Activated CD4-positive, alpha-beta T cell treated with anti-CD3 and anti-CD28 coated beads, Interleukin-2, amount 10 ng/mL, durations not matched to agents 24 days and 14 days (primary cell): ENCODE data around the gene DSCAM. TPM values are rescaled to one million over a fixed set of nuclear protein-coding genes. Genes with fewer than 3 reads are reported as not detected.

ENCODE experiments used
- DNase-seq: peaks from one replicate; pipeline ENCODE4 v3.0.0; 2022
- H3K27ac Mint-ChIP-seq: one replicate; pipeline ENCODE4 v1.8.0; 2022; ENCODE audit warnings: mild to moderate bottlenecking, mixed read lengths
- H3K27me3 Mint-ChIP-seq: one replicate; pipeline ENCODE4 v1.8.0; 2022; ENCODE audit warnings: mixed read lengths
- H3K36me3 Mint-ChIP-seq: one replicate; pipeline ENCODE4 v1.8.0; 2022; ENCODE audit warnings: low read depth, mild to moderate bottlenecking, mixed read lengths
- H3K4me1 Mint-ChIP-seq: one replicate; pipeline ENCODE4 v1.8.0; 2021; ENCODE audit warnings: mixed read lengths
- H3K4me3 Mint-ChIP-seq: one replicate; pipeline ENCODE4 v1.8.0; 2022; ENCODE audit warnings: mild to moderate bottlenecking, moderate library complexity, mixed read lengths
- H3K9me3 Mint-ChIP-seq: one replicate; pipeline ENCODE4 v1.8.0; 2021; ENCODE audit warnings: mixed read lengths
- intact Hi-C: fragments of 100-400 bp; cut with micrococcal nuclease; formaldehyde crosslinking; loops from one replicate; pipeline ENCODE4 v1.15.1; 2023
- total RNA-seq: library from RNA; stranded (reverse); gene quantifications from 2 replicates; pipeline ENCODE4 v1.2.3, GENCODE V29; 2022

DSCAM gene
- total RNA-seq, 1 donor from 2014 or later: not detected

GRCh38 chr21:40850071-40850470 is 3.1 kb upstream of the DSCAM start:
- DNase-seq: no peak
- Mint-ChIP-seq H3K4me1 (no peaks in the 10 kb centered on the region), H3K9me3 (no peaks in the 10 kb centered on the region), H3K36me3 (no peaks in the 10 kb centered on the region), H3K27ac (no peak overlapping the region), H3K4me3 (no peak overlapping the region), H3K27me3 (peaks cover 21% of the 10 kb centered on the region)
- intact Hi-C loops: no loop called here

GRCh38 chr21:40847951-40848350 is 993 bp upstream of the DSCAM start:
- DNase-seq: no peak
- H3K36me3 Mint-ChIP-seq: no peaks in the 10 kb centered on the region
- H3K4me1 Mint-ChIP-seq: no peaks in the 10 kb centered on the region
- H3K27ac Mint-ChIP-seq: no peak overlapping the region
- H3K9me3 Mint-ChIP-seq: no peaks in the 10 kb centered on the region
- peaks cover 23% of the 10 kb centered on the region for H3K27me3 Mint-ChIP-seq
- no peak overlapping the region for H3K4me3 Mint-ChIP-seq
- intact Hi-C loops: no loop called here

- Mint-ChIP-seq H3K9me3 (no peaks in the 10 kb centered on the region), H3K27ac (no peak overlapping the region), H3K4me1 (no peaks in the 10 kb centered on the region), H3K27me3 (peaks cover 37% of the 10 kb centered on the region), H3K36me3 (no peaks in the 10 kb centered on the region), H3K4me3 (no peak overlapping the region)
- intact Hi-C loops: no loop called here
- no peak for DNase-seq
Observed at GRCh38 chr21:40846103-40846502, 855 bp downstream of the DSCAM start.

- H3K27ac Mint-ChIP-seq: no peak overlapping the region
- intact Hi-C loops: no loop called here
- no peaks in the 10 kb centered on the region for H3K4me1 Mint-ChIP-seq
- H3K27me3 Mint-ChIP-seq: peaks cover 42% of the 10 kb centered on the region
- H3K4me3 Mint-ChIP-seq: no peak overlapping the region
- H3K36me3 Mint-ChIP-seq: no peaks in the 10 kb centered on the region
- H3K9me3 Mint-ChIP-seq: no peaks in the 10 kb centered on the region
- no peak for DNase-seq
Observed at GRCh38 chr21:40845441-40845995, 1.4 kb downstream of the DSCAM start.

GRCh38 chr21:40844935-40845334 is 2.0 kb downstream of the DSCAM start:
- no peak for DNase-seq
- Mint-ChIP-seq H3K4me1 (no peaks in the 10 kb centered on the region), H3K27ac (no peak overlapping the region), H3K9me3 (no peaks in the 10 kb centered on the region), H3K27me3 (peaks cover 45% of the 10 kb centered on the region), H3K4me3 (no peak overlapping the region), H3K36me3 (no peaks in the 10 kb centered on the region)
- intact Hi-C loops: no loop called here

GRCh38 chr21:40842197-40842552 is 4.8 kb downstream of the DSCAM start:
- intact Hi-C loops: no loop called here
- H3K4me3 Mint-ChIP-seq: no peak overlapping the region
- no peak for DNase-seq
- peaks cover 37% of the 10 kb centered on the region for H3K27me3 Mint-ChIP-seq
- no peaks in the 10 kb centered on the region for H3K36me3 Mint-ChIP-seq
- H3K4me1 Mint-ChIP-seq: no peaks in the 10 kb centered on the region
- no peak overlapping the region for H3K27ac Mint-ChIP-seq
- no peaks in the 10 kb centered on the region for H3K9me3 Mint-ChIP-seq

GRCh38 chr21:40841524-40842196 is 5.3 kb downstream of the DSCAM start:
- no peak for DNase-seq

GRCh38 chr21:40840401-40841125 is 6.4 kb downstream of the DSCAM start:
- H3K9me3 Mint-ChIP-seq: no peaks in the 10 kb centered on the region
- H3K4me1 Mint-ChIP-seq: no peaks in the 10 kb centered on the region
- peaks cover 28% of the 10 kb centered on the region for H3K27me3 Mint-ChIP-seq
- intact Hi-C loops: no loop called here
- H3K4me3 Mint-ChIP-seq: no peak overlapping the region
- H3K27ac Mint-ChIP-seq: no peak overlapping the region
- H3K36me3 Mint-ChIP-seq: no peaks in the 10 kb centered on the region
- DNase-seq: no peak

More at GRCh38 chr21:40841524-40842196, 5.3 kb downstream of the DSCAM start:
- Mint-ChIP-seq H3K9me3 (no peaks in the 10 kb centered on the region), H3K4me3 (no peak overlapping the region), H3K4me1 (no peaks in the 10 kb centered on the region), H3K27ac (no peak overlapping the region), H3K27me3 (peaks cover 34% of the 10 kb centered on the region), H3K36me3 (no peaks in the 10 kb centered on the region)
- intact Hi-C loops: no loop called here

GRCh38 chr21:40839521-40839920 is 7.4 kb downstream of the DSCAM start:
- no peak overlapping the region for H3K4me3 Mint-ChIP-seq
- peaks cover 24% of the 10 kb centered on the region for H3K27me3 Mint-ChIP-seq
- H3K36me3 Mint-ChIP-seq: no peaks in the 10 kb centered on the region
- no peaks in the 10 kb centered on the region for H3K9me3 Mint-ChIP-seq
- no peak overlapping the region for H3K27ac Mint-ChIP-seq
- intact Hi-C loops: no loop called here
- H3K4me1 Mint-ChIP-seq: no peaks in the 10 kb centered on the region
- DNase-seq: no peak

- no peak for DNase-seq
- intact Hi-C loops: no loop called here
- no peaks in the 10 kb centered on the region for H3K36me3 Mint-ChIP-seq
- H3K4me1 Mint-ChIP-seq: no peaks in the 10 kb centered on the region
- H3K4me3 Mint-ChIP-seq: no peak overlapping the region
- no peak overlapping the region for H3K27ac Mint-ChIP-seq
- no peaks in the 10 kb centered on the region for H3K9me3 Mint-ChIP-seq
- H3K27me3 Mint-ChIP-seq: peaks cover 17% of the 10 kb centered on the region
Observed at GRCh38 chr21:40837456-40837855, 9.5 kb downstream of the DSCAM start.

GRCh38 chr21:40835184-40835694 is 11.7 kb downstream of the DSCAM start:
- no peaks in the 10 kb centered on the region for H3K9me3 Mint-ChIP-seq
- H3K4me1 Mint-ChIP-seq: no peaks in the 10 kb centered on the region
- no peaks in the 10 kb centered on the region for H3K27me3 Mint-ChIP-seq
- no peak overlapping the region for H3K4me3 Mint-ChIP-seq
- no peak overlapping the region for H3K27ac Mint-ChIP-seq
- no peaks in the 10 kb centered on the region for H3K36me3 Mint-ChIP-seq
- DNase-seq: no peak
- intact Hi-C loops: no loop called here

GRCh38 chr21:40833184-40833583 is 13.8 kb downstream of the DSCAM start:
- H3K27me3 Mint-ChIP-seq: no peaks in the 10 kb centered on the region
- DNase-seq: no peak
- no peaks in the 10 kb centered on the region for H3K9me3 Mint-ChIP-seq
- no peaks in the 10 kb centered on the region for H3K4me1 Mint-ChIP-seq
- H3K36me3 Mint-ChIP-seq: no peaks in the 10 kb centered on the region
- intact Hi-C loops: no loop called here
- H3K4me3 Mint-ChIP-seq: no peak overlapping the region
- H3K27ac Mint-ChIP-seq: no peak overlapping the region

GRCh38 chr21:40832316-40832715 is 14.6 kb downstream of the DSCAM start:
- no peaks in the 10 kb centered on the region for H3K4me1 Mint-ChIP-seq
- DNase-seq: no peak
- no peaks in the 10 kb centered on the region for H3K27me3 Mint-ChIP-seq
- H3K27ac Mint-ChIP-seq: no peak overlapping the region
- intact Hi-C loops: no loop called here
- H3K4me3 Mint-ChIP-seq: no peak overlapping the region
- no peaks in the 10 kb centered on the region for H3K9me3 Mint-ChIP-seq
- H3K36me3 Mint-ChIP-seq: no peaks in the 10 kb centered on the region

GRCh38 chr21:40830836-40831235 is 16.1 kb downstream of the DSCAM start:
- H3K4me3 Mint-ChIP-seq: no peak overlapping the region
- H3K27ac Mint-ChIP-seq: no peak overlapping the region
- no peaks in the 10 kb centered on the region for H3K9me3 Mint-ChIP-seq
- H3K27me3 Mint-ChIP-seq: no peaks in the 10 kb centered on the region
- H3K36me3 Mint-ChIP-seq: no peaks in the 10 kb centered on the region
- DNase-seq: no peak
- H3K4me1 Mint-ChIP-seq: no peaks in the 10 kb centered on the region
- intact Hi-C loops: no loop called here
